Uterus (tissue), 4 donors: ENCODE measurements around the gene CRYBG2. TPM values are rescaled to one million over a fixed set of nuclear protein-coding genes. Genes with fewer than 3 reads are reported as not detected.
A peak's percentile ranks its signal among the peaks of the same experiment; 100 is the strongest.
"Not testable (repeated sequence)": the region's sequence is repeated elsewhere in the genome, so short reads cannot be mapped to it uniquely, and the experiment has no call there.

Experiments used
- DNase-seq, 2 donors: peaks; one replicate each; pipeline ENCODE4 v3.0.0-alpha.2; 2019 to 2020
- H3K27ac ChIP-seq, 2 donors: fragments of 200-600 bp; sonication (generic); 1 replicate in 1 of 2; 2 replicates in 1 of 2; pipeline ENCODE4 v1.5.1; 2016 to 2018
- H3K27me3 ChIP-seq, 2 donors: fragments of 200-600 bp; sonication (generic); one replicate each; pipeline ENCODE4 v1.5.1; 2018 to 2019; ENCODE audit warnings: control low read depth in 1 of 2
- H3K36me3 ChIP-seq, 2 donors: fragments of 200-600 bp; sonication (generic); one replicate each; pipeline ENCODE4 v1.5.1; 2019; ENCODE audit warnings: control low read depth in 1 of 2
- H3K4me1 ChIP-seq, 2 donors: fragments of 200-600 bp; sonication (generic); one replicate each; pipeline ENCODE4 v1.5.1; 2018 to 2019; ENCODE audit warnings: control low read depth in 1 of 2
- H3K4me3 ChIP-seq, 2 donors: fragments of 200-600 bp; sonication (generic); 1 replicate in 1 of 2; 2 replicates in 1 of 2; pipeline ENCODE4 v1.5.1; 2018 to 2019; ENCODE audit warnings: mild to moderate bottlenecking in 1 of 2
- H3K9me3 ChIP-seq, 2 donors: fragments of 200-600 bp; sonication (generic); one replicate each; pipeline ENCODE4 v1.5.1; 2019; ENCODE audit warnings: control low read depth in 1 of 2
- POLR2A ChIP-seq, 2 donors: fragments of 450-650 bp; IDR thresholded peaks; one replicate each; pipeline ENCODE4 v1.6.1; 2016; ENCODE audit warnings: antibody characterized with exemption in 2 of 2, mild to moderate bottlenecking in 1 of 2, moderate library complexity in 1 of 2
- intact Hi-C: fragments of 100-400 bp; cut with DNase I; formaldehyde crosslinking; loops from one replicate; pipeline ENCODE4 v1.15.1; 2023; ENCODE audit warnings: low total_unique reads
- total RNA-seq, 4 donors: library from RNA; depleted of rRNA in 3 of 4; stranded (reverse); fragments of >200 nt in 3 of 4; gene quantifications; one replicate each; pipeline versions ENCODE4 v1.1.0 to v1.2.4, GENCODE V29; 2014 to 2023
- TF ChIP-seq, protein P1 (sequence below), 4 experiments: fragments of 200-600 bp in 2 of 4; fragments of 450-650 bp in 2 of 4; sonication (generic) in 2 of 4; IDR thresholded peaks; one replicate each; pipeline ENCODE4 v1.5.1; 2016 to 2019; ENCODE audit warnings: antibody characterized with exemption in 4 of 4, mild to moderate bottlenecking in 2 of 4, moderate library complexity in 1 of 4
- donor health status: DM: yes; HTN: yes; CAD: no.

The CRYBG2 gene
- total RNA-seq, 4 donors from 2014 or later: 3.0 TPM; not detected in 3

DNA sequence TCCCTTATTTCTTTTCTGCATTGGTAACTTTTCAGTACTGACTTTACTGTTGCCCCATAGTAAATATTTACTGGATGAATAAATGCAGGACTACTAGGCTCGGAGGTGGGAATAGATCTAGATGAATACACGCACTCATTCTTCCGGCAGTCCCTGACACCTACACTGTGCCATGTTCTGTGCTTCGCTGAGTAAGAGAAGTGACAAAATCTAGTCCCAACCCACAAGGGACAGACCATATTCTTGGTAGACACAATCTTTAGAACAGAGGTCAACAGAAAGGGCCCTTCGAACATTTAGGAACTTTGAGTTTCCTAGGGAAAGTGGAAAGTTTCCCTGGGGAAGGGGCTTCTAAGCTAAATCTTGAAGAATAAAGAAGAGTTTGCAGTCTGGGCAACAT lies 39.4 kb downstream of the CRYBG2 start:
- intact Hi-C loops: no loop called here
- Histone ChIP-seq H3K4me3 (no peak overlapping the region), H3K4me1 (no peaks in the 10 kb centered on the region), H3K36me3 (no peaks in the 10 kb centered on the region), H3K27ac (no peak overlapping the region), H3K9me3 (no peaks in the 10 kb centered on the region), H3K27me3 (no peaks in the 10 kb centered on the region)
- no peak for DNase-seq
- TF ChIP-seq, protein P1, sequence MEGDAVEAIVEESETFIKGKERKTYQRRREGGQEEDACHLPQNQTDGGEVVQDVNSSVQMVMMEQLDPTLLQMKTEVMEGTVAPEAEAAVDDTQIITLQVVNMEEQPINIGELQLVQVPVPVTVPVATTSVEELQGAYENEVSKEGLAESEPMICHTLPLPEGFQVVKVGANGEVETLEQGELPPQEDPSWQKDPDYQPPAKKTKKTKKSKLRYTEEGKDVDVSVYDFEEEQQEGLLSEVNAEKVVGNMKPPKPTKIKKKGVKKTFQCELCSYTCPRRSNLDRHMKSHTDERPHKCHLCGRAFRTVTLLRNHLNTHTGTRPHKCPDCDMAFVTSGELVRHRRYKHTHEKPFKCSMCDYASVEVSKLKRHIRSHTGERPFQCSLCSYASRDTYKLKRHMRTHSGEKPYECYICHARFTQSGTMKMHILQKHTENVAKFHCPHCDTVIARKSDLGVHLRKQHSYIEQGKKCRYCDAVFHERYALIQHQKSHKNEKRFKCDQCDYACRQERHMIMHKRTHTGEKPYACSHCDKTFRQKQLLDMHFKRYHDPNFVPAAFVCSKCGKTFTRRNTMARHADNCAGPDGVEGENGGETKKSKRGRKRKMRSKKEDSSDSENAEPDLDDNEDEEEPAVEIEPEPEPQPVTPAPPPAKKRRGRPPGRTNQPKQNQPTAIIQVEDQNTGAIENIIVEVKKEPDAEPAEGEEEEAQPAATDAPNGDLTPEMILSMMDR (IDR thresholded peaks at IDR 0.05): no peak
- no peak for TF ChIP-seq POLR2A (IDR thresholded peaks at IDR 0.05)

DNA sequence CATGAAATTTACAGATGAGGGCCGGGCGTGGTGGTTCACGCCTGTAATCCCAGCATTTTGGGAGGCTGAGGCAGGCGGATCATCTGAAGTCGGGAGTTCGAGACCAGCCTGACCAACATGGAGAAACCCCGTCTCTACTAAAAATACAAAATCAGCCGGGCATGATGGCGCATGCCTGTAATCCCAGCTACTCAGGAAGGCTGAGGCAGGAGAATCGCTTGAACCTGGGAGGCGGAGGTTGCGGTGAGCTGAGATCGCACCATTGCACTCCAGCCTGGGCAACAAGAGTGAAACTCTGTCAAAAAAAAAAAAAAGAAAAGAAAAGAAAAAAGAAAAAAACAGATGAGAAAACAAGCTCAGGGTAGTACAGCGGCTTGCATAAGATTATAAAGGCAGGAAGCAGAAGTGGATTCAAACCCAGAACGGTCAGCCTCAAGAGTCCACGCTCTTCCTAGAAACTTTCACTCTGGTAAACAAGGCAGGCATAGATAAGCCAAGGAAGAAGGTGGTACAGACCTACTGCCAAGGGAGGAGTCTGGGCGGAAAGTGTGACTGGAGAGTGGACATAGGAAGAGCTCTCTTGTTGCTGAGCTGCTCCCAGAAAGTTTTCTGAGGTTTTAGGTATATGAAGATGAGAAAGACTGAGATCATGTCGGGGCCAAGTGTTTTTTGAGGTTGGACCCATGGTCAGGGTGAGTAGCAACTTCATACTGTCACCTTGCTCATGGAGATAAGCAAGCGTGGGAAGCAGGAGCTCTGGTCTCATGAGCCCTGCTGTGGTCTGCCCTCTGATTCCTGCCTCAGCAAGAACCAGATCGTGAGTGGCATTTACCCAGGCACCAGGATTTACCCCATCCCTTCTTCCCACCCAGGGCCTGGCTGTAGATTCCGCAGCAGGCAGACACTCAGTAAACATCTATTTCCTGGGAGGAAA lies 45.7 kb downstream of the CRYBG2 start:
- intact Hi-C loops, H3K27me3 ChIP-seq, H3K36me3 ChIP-seq, H3K9me3 ChIP-seq, H3K27ac ChIP-seq, H3K4me3 ChIP-seq, DNase-seq, H3K4me1 ChIP-seq: not testable (repeated sequence)

DNA sequence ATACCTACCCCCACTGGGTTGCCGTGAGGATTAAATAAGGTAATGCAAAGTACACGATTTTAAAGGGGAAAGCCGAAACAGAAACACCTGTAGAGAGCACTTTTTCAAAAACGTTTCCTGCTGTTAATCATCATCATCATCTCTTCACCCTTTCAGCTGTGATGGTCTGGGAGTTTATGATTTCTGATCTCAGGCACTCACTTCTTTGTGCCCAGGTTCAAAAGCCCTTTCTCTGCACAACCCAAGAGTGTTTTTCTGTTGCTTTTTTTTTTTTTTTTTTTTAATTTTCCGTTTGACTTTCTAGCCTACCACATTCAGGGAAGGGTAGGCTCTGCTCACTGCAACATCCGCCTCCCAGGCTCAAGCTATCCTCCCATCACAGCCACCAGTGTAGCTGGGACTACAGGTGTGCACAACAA lies 46.6 kb downstream of the CRYBG2 start:
- no peaks in the 10 kb centered on the region for H3K36me3 ChIP-seq
- no peaks in the 10 kb centered on the region for H3K27me3 ChIP-seq
- H3K4me1 ChIP-seq: no peaks in the 10 kb centered on the region
- intact Hi-C loops: no loop called here
- H3K27ac ChIP-seq: no peak overlapping the region
- no peak for TF ChIP-seq POLR2A (IDR thresholded peaks at IDR 0.05)
- TF ChIP-seq, protein P1 (IDR thresholded peaks at IDR 0.05): no peak
- no peaks in the 10 kb centered on the region for H3K9me3 ChIP-seq
- H3K4me3 ChIP-seq: no peak overlapping the region
- DNase-seq: no peak

DNA sequence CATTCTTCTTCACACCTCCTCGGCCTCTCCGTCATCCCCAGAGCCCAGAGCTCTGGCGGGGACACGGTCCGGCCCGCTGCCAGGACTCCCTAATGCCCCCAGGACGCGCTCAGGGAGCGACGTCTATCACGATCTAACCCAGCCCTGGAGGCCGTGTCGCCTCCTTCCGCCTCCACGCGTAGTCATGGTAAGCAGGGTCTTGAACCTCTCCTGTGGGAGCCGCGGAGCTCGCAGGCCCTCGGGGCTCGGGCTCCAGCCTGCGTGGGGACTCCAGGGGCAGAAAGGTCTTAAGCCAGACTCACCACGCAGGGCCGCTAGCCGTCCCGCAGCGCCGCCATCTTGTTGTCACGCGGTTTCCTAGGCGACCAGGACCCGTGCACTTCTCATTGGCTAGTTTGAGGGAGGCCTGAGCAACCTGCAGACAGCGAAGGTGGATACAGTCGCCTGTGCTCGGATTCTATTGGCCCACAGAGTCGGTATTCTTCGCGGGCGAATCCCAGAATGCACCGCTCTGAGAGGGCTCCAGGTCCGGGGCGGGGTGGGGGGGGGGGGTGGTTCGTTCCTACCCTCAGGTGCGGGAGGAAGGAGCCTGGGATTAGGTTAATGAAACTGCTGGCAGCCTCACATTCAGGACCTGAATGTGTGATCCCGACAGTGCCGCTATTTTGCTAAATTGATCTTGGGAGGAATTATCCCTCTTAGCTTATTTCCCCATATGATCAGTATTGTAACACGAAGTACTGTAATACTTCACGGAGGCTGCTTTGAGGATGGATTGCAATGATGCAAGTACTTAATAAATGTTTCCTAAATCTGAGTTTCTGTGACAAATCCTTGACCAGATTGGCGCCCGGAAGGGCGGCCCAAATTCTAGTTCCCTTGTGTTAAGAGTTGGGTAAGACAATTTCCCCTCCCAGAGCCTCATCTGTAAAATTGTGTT lies 47.4 kb downstream of the CRYBG2 start, which contains the start of gene UBXN11:
UBXN11 (minus strand) TSS at position 347 of the 940 bp plus-strand sequence. CDS start 3,753 bp downstream, outside the sequence.
- H3K9me3 ChIP-seq: no peaks in the 10 kb centered on the region
- peak within 1 kb of the TSS; percentile 63 to 64 for H3K4me3 ChIP-seq
- no peaks in the 10 kb centered on the region for H3K27me3 ChIP-seq
- peak within 1 kb of the TSS in 1 of 2 donors; percentile 43 for H3K27ac ChIP-seq
- intact Hi-C loops: no loop called here
- no peaks in the 10 kb centered on the region for H3K36me3 ChIP-seq
- peak; percentile 83 to 90 for DNase-seq
- TF ChIP-seq POLR2A (IDR thresholded peaks at IDR 0.05): no peak
- TF ChIP-seq, protein P1 (IDR thresholded peaks at IDR 0.05): no peak
- H3K4me1 ChIP-seq: no peaks in the 10 kb centered on the region

- no peak for DNase-seq
- peak overlapping the region in 1 of 2 donors; percentile 43 for H3K27ac ChIP-seq
- H3K36me3 ChIP-seq: no peaks in the 10 kb centered on the region
- TF ChIP-seq, protein P1 (IDR thresholded peaks at IDR 0.05): no peak
- no peak for TF ChIP-seq POLR2A (IDR thresholded peaks at IDR 0.05)
- no peaks in the 10 kb centered on the region for H3K4me1 ChIP-seq
- H3K9me3 ChIP-seq: no peaks in the 10 kb centered on the region
- H3K4me3 ChIP-seq: peak overlapping the region; percentile 63 to 64
- H3K27me3 ChIP-seq: no peaks in the 10 kb centered on the region
- intact Hi-C loops: no loop called here
Observed at GRCh38 chr1:26305667-26306289, 48.2 kb downstream of the CRYBG2 start.
